Caki2 (cell line): ENCODE data around the gene SYNDIG1. TPM values are rescaled to one million over a fixed set of nuclear protein-coding genes. Genes with fewer than 3 reads are reported as not detected.

ENCODE experiments used
- DNase-seq: peaks from one replicate; pipeline ENCODE4 v3.0.0-alpha.2; 2015; ENCODE audit warnings: low read depth
- in situ Hi-C: cut with HindIII; loops from 2 replicates; pipeline ENCODE4 v1.10.0; 2016; ENCODE audit warnings: low sequenced_read_pairs, low pct_unique_long_range_greater_than_20kb, mixed read lengths
- total RNA-seq: library from RNA; depleted of rRNA; stranded (reverse); fragments of >200 nt; shearing (Covaris generic); gene quantifications from 2 replicates; pipeline ENCODE4 v1.2.3, GENCODE V29; 2014; ENCODE audit warnings: low replicate concordance

The SYNDIG1 gene
- total RNA-seq, 1 experiment from 2014 or later: 0.44 TPM

DNA sequence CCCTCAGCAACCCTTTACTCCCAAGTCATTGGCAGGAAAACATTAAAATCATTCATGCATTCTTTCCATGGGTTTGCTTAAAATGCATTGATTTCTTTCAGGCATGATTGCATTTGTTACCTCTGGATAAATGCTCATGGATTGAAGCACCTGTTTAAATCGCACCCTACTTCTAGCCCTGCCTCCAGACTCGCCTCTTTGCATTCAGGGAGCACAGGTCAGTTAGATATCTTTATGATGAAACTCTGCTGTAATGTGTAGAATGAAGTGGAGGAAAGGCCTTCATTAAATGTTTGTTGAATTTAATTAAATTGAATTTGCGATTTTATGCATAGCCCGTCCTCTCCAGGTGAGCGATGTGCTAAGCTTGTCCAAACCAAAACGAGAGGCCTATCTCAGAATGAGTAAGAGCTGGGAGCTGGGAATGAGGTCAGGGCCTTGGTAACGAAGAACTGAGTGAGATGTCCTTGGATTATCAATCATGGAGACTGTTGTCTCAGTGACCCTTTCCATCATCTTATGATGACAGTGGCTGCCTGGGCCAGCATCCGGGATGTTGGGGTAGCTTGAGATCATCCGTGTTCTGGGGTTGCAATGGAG is 210.1 kb downstream of the SYNDIG1 start:
- in situ Hi-C loops: no loop called here
- DNase-seq: no peak

GRCh38 chr20:24681634-24682495 is 212.4 kb downstream of the SYNDIG1 start:
- no peak for DNase-seq
- in situ Hi-C loops: no loop called here

DNA sequence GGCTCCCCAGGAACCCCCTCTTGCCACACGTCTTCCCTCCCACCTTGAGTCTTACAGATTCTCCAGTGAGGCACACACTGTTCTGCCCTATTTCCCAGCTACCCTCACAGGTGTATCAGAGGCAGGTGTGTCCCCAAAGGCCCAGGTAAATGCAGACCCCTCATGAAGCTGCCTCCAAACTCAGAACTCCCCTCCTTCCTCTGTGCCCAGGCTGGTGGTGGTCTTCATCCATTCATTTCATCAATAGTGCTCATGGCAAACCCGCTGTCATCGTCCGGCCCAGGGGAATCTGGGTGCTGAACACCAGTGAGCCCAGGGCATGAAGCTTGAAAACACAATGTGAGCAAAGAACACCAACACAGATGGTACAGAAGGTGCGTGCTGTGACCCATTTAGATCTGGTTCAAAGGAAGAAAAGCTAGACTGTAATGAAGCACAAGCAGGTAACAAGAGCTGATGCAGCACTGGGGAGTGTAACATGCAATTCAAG is 213.1 kb downstream of the SYNDIG1 start:
- DNase-seq: no peak
- in situ Hi-C loops: no loop called here

DNA sequence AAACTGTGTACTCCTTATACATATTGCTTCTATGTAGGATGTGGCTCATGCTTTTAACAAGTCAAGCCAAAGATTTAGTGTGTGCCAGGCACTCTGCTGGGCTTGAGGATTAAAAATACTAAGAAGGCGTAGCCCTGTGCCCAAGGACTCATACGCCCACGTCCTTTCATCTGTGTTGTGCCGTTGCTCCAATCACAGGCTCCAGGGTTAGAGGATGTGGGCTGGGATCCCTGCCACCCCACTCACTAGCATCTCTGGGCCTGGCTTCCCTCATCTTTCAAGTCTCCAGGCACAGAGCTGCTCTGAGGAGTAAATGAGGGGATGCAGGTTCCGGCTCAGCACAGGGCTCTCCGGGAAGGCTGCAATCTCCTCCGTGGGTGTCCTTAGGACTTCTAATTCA is 214.2 kb downstream of the SYNDIG1 start:
- in situ Hi-C loops: no loop called here
- no peak for DNase-seq

DNA sequence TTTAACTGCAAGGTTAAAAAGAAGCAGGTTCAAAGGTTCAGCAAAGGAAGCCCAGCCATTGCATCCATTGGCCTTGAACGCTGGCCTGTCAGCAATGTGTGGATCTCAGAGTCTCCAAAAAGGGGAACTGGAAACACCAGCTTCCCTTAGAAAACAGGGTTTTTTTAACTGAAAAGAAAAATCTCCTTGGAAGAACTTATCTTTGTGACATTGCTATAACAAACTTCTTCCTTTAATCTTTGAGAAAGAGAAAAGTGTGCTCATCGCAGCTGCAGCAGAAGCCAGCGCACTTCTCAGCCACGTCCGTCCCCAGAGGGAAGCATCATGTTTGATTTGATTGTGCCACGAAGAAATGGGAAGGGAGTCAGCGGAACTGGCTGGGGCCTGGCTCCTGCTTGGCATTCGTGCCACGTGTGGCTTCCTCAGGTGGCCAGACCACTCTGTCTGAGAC is 215.0 kb downstream of the SYNDIG1 start:
- in situ Hi-C loops: no loop called here
- no peak for DNase-seq

DNA sequence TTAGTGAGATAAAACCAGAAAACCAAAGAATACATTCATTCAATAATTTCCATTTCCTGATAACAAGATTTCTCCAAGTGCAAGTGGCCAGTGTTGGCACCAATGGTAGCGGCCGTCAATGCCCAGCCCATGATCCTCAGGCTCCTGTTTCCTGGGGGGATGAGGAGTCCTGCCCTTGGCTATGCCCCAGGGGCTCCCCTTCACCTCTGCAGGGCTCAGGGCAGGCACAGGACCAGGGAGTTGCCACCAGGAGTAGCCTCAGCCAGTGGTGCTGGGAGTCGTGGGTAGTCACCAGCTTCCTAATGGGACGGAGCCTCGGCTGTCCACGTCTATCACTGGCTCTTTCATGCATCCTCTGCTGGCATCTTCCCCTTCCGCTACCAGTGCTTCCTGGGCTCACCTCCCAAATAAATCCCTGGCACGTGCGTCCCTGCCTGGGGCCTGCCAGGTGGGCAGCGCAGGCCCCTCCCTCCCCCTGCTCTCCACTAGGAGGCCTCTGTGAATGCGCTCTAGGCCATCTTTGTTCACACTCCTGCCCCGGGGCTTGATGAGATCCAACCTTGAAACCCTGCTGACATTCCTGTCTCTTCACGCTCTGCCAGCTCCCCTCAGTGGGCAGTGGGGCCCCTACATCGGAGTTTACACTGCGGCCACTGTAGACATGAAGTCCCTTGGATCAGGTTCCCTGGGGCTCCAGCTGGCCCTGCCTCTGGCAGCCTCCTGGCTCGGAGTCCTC is 215.7 kb downstream of the SYNDIG1 start:
- no peak for DNase-seq
- in situ Hi-C loops: no loop called here

DNA sequence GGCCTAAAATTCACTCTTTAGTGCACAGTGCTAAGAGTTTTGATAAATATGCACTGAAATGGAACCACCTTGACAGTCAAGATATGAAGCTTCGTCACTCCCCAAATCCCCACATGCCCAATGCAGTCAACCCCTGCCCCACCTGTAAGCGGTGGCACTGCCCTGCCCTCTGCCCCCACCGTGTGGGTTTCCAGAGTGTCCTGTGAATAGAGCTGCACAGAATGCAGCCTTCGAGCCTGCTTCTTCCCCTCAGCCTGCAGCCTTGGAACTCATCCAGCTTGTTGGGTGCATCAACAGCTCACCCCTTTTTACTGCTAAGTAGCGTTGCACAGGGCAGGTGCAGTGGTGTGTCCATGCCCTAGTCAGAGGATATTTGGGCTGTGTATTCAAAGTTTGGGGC is 216.3 kb downstream of the SYNDIG1 start:
- in situ Hi-C loops: no loop called here
- DNase-seq: no peak

DNA sequence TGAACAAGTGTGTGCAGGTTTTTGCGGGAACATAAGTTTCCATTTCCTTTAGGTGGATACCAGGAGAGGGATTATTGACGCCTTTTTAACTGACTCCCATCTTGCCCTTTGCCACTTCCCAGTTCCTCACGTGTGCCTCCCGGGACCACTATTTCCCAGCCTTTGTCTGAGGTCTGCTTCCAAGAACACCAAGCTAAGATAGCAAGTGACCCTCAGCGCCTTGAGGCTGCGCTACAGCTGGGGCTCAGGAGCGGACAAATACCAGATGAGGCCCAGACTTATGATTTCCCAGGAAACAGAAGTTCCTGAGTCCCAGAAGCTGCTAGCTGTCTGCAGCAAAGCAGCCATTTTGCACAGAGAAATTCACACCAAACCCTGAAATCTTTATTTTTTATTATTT is 216.7 kb downstream of the SYNDIG1 start:
- in situ Hi-C loops: no loop called here
- DNase-seq: no peak

DNA sequence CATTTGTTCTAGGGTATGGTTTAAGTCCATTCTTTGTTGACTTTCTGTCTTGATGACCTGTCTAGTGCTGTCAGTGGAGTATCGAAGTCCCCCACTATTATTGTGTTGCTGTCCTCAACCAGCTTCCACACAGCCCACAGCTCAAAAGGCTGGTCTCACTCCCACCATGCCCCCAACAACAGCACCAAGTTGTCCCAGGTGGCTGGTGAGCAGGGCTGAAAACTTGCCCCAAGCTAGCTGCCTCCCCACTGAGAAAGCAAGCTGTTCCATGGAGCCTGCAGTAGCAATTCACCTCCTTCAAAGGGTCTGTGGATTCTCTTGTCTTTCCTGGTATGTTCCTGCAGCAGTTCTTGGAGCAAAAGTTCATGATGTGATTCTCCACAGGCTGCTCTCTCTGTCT is 221.0 kb downstream of the SYNDIG1 start:
- in situ Hi-C loops: no loop called here

DNA sequence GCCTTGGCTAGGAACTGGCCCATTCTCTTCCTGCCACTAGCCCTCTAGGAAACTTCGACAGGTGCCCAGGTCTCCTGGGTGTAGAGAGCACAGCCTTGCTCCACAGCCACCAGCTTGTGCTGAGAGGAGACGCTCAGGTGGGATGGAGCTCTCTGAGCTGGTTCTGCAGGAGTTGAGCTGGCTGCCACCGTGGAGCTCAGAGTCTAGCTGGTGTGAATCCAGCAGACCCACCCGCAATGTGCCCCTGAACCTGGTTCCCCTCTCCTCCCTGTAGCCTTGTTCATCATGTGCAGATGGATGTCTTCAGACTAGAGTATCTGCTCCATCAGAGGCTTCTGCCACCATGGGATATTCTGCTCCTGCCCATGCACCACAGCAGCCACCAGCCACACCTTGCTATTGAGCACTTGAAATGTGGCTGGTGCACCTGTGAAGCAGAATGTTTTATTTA is 222.5 kb downstream of the SYNDIG1 start:
- in situ Hi-C loops: no loop called here
- no peak for DNase-seq

More for the DNA sequence above, 221.0 kb downstream of the SYNDIG1 start:
- no peak for DNase-seq

DNA sequence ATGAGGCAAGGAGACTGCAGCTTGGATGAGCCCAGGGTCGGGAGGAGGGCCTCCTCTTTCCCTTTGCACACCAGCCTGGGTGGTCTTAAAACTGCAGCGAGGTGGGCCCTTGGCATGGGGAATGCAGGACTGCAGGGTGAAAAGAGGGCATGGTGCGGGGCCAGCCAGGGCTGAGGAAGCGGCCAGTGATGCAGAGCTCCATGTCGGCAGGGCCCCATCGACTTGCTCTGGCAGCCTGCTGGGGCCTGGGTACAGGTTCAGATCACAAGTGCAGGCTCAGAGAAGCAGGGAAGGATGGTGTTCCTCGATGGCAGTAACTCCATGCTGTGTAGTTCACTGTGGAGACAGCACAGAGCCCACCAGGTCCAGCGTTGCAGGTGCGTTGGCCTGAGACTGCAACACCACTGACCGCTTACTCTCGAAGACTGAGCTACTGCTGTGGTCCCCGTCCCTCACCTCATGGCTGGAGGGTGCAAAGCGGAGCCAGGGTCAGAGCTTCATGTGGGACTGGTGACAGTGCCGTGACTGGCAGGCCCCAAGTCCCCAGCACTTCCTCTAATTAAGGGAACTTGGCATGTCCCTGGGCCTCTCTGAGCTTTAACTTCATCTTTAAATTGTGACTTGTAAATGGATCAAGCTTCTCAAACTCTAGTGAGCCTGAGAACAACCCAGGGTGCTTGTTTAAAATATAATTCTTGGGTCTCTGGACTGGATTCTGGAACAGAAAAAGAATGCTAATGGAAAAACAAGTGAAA is 223.2 kb downstream of the SYNDIG1 start:
- DNase-seq: no peak
- in situ Hi-C loops: no loop called here

GRCh38 chr20:24693466-24694156 is 224.2 kb downstream of the SYNDIG1 start:
- no peak for DNase-seq
- in situ Hi-C loops: no loop called here

DNA sequence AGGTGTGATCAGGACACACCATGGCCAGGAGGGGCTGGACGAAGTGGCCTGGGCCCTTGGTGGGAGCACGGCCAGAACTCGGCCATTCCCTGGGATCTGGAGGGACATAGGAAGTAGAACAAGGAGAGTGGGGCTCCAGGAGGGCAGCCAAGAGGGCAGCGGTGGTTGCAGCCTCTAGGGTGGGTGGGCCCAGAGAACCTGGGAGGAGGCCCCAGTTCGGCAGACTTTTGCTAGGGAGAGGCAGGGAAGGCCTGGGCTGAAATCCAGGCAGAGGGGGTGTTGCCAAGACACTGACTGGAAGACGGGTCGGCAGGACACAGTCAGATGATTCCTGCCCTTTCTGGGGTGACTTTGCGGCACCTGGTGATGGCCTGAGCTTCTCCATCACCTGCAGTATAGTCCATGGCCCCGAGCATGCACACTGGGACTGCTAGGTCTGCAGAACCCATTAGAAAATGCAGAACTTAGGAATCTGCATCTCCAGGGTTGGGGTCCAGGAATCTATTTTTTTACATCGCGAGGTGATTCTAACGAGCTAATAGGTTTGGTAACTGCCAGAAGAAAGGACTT is 224.8 kb downstream of the SYNDIG1 start:
- in situ Hi-C loops: no loop called here

GRCh38 chr20:24694727-24695528 is 225.5 kb downstream of the SYNDIG1 start:
- DNase-seq: no peak
- in situ Hi-C loops: no loop called here

More for the DNA sequence above, 224.8 kb downstream of the SYNDIG1 start:
- DNase-seq: no peak

DNA sequence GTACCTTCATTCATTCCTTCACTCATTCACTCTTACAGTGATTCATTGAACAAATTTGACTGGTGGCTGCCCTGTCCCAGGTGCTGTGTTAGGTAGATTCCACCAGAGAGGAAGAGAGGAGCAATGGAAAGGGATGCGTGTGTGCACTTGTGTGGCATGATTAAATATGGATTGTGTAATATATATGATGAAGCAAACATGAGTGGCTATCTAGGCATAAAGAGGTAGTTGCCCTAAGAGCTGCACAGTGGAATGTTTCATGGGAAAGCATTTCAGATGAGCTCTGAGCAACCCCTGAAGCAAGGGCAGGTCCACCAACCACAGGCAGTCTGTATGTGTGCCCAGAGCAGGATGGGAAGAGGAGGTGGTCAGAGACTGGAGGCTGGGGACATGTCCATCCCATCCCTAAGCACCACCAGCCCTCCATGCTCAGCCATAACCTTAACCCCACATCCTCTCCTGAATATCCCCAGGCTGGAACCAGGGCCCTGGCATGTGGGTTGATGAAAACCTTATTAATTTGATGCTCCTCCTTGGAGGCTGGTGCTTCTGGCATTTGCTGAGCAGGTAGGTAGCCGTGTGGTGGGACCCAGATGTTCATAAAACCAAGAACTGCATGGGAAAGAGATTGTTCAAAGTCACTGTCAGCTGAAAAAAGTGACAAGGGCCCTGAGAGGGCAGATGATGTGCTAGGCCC is 226.2 kb downstream of the SYNDIG1 start:
- no peak for DNase-seq
- in situ Hi-C loops: no loop called here

- in situ Hi-C loops: no loop called here
Observed at GRCh38 chr20:24696396-24696795, 227.0 kb downstream of the SYNDIG1 start.

More at GRCh38 chr20:24696396-24696795, 227.0 kb downstream of the SYNDIG1 start:
- no peak for DNase-seq
